ENCODE results near the gene RAI1.
"Not testable (repeated sequence)": the region's sequence is repeated elsewhere in the genome, so short reads cannot be mapped to it uniquely, and the experiment has no call there.

RAI1 gene

GRCh38 chr17:17679748-17680147 lies 1.5 kb upstream of the RAI1 start:
- DNase-seq (ENCODE audit: low spot score) = no peak

GRCh38 chr17:17680477-17681186 lies 626 bp upstream of the RAI1 start:
- DNase-seq (ENCODE audit: low spot score) = no peak

- DNase-seq (ENCODE audit: low spot score) = no peak
Measured at GRCh38 chr17:17681744-17682292, 560 bp downstream of the RAI1 start.

- DNase-seq (ENCODE audit: low spot score) = peak; percentile 66
Measured at GRCh38 chr17:17682293-17682736, 1.1 kb downstream of the RAI1 start.

GRCh38 chr17:17682737-17683680 lies 1.8 kb downstream of the RAI1 start:
- DNase-seq (ENCODE audit: low spot score) = peak; percentile 63

- DNase-seq (ENCODE audit: low spot score) = no peak
Measured at GRCh38 chr17:17683710-17684365, 2.6 kb downstream of the RAI1 start.

DNA sequence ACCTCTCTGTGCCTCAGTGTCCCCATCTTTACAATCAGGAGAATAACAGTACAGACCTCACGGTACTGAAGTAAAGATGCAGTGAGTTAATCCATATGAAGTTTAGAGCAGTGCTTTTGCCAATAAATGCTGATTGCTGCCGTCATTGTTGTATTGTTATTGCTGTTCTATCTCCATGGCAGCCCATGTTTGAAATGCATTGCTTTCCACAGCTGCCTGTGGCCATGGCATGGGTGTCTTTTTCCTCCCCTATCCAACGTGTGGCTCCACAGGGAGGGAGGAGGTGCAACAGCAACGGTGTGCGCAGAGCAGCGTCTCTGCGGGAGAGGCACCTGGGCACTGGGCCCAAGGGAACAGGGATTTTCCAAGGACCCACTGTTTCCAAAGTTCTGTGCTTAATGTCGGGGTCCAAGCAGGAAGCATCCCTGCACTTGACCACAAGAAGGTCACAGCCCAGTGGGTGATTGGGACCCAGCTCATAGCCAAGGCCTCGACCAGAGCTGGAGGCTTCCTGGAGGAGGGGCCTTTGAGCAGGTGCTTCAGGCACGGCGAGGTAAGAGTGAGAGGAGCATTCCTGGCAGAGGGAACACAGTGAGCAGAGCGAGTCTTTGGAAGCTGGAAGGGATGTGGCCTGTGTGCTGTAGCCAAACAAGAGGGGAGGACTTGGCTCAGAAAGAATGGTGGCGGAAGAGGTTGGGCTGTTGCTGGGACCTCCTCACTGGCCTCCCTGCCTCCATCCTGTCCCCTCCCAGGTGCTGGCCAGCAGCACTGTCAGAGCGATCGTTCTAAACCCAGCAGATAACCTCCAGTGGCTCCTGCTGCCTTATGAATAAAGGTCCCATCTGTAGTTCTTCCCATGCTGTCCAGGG lies 3.9 kb downstream of the RAI1 start:
- DNase-seq (ENCODE audit: low spot score) = no peak

GRCh38 chr17:17685775-17686291 lies 4.6 kb downstream of the RAI1 start:
- DNase-seq (ENCODE audit: low spot score) = no peak

- DNase-seq (ENCODE audit: low spot score) = no peak
Measured at GRCh38 chr17:17689312-17689711, 8.1 kb downstream of the RAI1 start.

DNA sequence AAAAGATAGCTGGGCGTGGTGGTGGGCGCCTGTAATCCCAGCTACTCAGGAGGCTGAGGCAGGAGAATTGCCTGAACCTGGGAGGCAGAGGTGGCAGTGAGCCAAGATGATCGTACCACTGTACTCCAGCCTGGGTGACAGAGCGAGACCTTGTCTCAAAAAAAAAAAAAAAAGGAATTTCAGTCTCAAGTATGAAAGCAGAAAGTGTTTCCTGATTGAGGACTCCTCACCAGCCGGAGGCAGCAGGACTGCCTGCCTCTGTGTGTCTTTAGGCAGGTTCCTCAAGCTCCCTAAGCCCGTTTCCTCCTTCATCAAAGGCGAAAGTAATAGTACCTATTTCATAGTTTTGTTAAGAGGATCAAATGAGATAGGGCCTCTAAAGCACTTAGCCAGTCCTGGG lies 9.0 kb downstream of the RAI1 start:
- DNase-seq (ENCODE audit: low spot score) = not testable (repeated sequence)

DNA sequence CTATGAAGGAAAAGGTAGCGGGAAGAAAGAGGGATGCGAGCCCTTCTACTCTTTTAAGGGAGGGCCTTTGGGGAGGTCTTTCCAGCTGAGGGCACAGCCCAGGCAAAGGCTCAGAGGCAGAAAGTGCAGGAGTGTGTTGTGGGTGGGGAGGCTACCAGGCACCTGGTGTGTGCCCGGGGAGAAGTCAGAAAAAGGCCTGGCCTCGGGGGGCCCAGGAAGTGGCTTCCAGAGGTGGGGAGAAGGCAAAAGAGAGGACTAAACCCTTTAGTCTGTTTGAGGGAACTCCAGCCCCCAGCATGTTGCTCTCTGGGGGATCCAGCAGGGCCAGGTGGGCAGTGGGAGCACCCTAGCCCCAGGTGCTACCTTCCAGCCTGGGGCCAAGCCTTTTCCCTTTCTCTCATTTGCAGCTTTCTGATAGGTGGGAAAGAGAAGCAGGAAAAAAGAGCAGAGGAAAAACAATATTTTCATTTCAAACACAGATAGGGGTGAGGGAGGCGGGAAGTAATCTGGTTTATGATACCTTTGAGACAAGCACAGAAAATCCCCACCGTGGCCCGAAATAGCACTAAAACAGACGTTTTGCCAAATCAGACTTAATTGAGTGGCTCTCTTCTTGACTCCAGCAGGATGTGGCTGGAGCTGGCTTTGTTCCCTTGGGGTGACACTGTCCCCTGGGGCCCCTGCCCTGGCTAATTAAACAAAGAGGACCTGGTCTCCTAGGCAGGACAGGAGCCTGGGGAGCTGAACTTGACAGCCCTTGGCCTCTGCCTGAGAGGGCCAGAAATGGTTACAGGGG lies 10.4 kb downstream of the RAI1 start:
- no peak for DNase-seq (ENCODE audit: low spot score)

DNA sequence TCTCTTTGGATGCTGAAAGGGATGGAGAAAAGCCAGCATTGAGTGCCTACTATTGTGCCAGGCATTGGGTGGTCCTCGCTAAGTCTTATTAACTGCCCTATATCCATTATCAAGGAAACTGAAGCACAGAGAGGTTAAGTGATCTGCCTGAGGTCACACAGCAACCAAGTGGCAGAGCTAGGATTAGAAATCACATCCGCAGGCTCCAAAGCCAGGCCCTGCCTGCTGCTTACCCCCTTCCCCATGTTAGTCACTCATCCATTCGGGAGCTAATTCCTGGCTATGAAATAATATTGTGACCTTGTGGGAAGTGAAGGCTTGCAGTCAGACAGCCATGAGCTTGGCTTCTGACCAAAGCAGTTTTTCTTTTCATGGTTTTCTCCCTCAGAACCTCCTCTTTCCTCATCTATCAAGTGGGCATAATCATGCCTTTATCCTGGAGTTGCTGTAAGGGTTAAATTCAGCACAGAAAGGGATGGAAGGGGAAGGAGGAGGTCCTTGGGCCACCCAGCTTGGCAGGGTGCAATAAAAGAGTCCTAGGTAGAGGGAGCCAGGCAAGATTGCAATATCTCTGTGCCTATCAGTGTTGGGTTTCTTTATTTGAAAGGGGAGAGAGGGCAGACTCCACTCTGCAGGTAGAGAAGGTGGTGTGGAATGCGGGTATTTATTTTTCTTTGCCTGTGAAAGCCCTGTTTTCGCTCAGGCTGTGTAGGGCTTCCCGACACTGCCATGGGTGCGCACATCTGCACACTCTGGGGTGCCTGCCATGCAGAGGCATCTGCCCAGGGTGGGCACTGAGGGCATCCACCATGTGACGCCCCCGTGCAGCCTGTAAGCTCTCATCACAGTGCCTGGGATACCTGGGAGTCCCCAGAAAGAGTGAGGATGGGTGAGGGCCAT lies 11.3 kb downstream of the RAI1 start:
- peak; percentile 48 for DNase-seq (ENCODE audit: low spot score)

DNA sequence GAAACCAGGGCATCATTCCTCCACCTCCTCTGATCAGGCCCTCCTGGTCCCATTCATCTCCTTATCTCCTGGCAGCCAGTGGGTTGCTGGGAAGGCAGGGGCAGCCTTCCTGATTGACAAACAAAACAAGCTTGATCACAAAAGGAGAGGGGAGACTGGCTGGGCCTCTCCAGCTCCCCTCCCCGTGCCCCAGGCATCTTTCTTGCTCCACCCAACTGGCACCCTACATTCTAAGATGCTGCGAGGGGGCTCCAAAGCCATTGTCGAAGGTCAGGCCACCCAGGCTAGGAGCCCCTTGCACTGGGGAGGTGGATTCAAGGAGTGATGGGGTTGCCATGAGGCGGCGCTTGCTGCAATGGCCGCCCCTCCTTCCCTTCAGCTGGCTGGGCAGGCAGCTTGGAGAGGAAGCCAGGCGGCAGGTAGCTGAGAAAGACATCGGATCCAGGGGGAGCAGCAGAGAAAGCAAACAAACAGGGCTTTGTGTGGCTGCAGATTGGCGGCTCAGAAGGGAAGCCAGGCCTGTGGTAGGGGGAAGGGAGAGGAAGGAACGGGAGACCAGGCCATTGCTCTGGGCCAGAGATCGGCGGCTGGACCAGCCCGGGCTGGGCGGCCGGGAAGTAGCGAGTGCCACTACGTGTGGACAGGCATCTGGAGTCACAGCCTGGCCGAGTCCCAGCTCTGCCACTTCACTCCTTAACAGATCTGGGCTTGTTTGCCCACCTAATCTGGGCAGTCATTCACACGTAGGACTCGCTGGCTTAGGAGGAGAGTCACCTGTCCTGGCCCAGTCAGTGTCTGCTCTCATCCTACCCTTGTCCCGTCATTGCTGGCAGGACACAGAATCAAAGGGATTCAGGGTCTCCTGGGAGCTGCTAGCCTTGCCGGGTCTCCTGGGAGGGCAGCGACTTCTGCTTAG lies 12.3 kb downstream of the RAI1 start:
- DNase-seq (ENCODE audit: low spot score) = peak; percentile 54

GRCh38 chr17:17694169-17695081 lies 13.2 kb downstream of the RAI1 start:
- peak; percentile 72 for DNase-seq (ENCODE audit: low spot score)

DNA sequence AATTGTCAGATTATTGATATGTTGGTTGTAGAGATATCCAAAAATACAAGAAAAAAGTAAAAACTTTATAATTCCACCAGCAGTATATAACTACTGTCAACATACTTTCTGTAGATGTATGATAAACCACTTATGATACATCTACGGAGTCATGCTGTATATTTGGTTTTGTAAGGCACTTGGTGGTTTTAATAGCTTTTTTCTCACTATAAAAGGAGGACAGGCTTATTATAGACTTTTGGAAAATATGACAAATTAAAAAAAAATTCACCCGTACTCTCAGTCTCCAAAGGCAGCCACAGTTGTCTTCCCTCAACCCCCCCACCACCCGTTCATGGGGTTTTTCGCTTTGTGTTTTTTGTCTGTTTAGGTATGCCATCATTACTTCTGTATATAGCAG lies 14.8 kb downstream of the RAI1 start:
- DNase-seq (ENCODE audit: low spot score) = no peak

DNA sequence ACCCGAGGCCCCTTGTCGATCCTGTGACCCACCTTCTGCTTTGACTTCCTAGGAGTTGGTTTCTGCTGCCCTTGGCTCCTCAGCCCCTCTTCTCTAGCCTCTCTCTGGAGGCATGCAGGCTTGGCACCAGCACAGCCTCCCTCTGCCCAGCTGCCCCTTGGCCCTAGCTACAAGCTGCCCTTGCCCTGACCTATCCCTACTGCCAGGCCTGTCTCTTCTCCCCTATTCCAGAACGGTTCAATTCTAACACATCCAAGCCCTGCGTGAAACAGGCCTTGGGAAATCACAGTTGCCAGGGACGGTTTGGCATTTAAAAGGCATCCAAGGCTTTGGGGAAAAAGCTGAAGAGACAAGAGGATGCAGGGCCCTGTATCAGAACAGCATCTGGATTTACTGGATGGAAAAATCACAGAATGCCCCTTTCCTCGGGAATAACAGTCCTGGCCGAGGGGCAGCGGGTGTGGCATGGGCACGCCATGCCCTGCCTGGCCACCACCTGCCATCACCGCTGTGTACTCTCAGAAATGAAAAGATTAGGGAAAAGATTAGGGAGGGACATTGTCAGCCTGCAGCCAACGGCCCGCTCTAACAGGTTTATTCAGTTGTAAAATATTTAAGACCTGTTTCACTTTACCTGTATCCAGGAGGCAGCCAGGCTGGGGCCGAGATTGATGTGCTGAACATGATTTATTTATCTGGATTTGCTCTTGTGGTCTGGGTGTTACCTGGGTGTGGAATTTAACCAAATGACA lies 15.8 kb downstream of the RAI1 start:
- DNase-seq (ENCODE audit: low spot score) = no peak

Data from RKO (cell line).